Endothelial cell of umbilical vein (primary cell): Measurements from ENCODE around the gene SWT1. TPM values are rescaled to one million over a fixed set of nuclear protein-coding genes. Genes with fewer than 3 reads are reported as not detected.
A peak's percentile ranks its signal among the peaks of the same experiment; 100 is the strongest.

Source experiments
- BruUV-seq: library from RNA; stranded (reverse); fragments of 400-500 nt; replicated peaks from 2 replicates; lab custom pipeline; 2021; lab: Mats Ljungman, UMichigan
- CTCF ChIA-PET: fragments of 300-600, 350-600 bp; sonication (Branson Sonifier 250); formaldehyde crosslinking; loops from one replicate; lab custom pipeline; 2021; ENCODE audit warnings: antibody characterized with exemption, inconsistent platforms; lab: Charles Lee
- POLR2A ChIA-PET: fragments of 300-600, 350-600 bp; sonication (Branson Sonifier 250); formaldehyde crosslinking; loops from one replicate; lab custom pipeline; 2021; ENCODE audit warnings: antibody characterized with exemption, inconsistent platforms; lab: Charles Lee
- DNase-seq: peaks from one replicate; pipeline ENCODE4 v3.0.0-alpha.2; 2011; ENCODE audit warnings: low read depth, low spot score
- FAIRE-seq: peaks from 2 replicates; lab custom pipeline; 2011; peaks lifted over from hg19 to GRCh38; lab: Jason Lieb, UNC
- H2AFZ ChIP-seq: 2 replicates; pipeline ENCODE4 v1.6.0; 2012; ENCODE audit warnings: low read depth, low read length, control low read depth, inconsistent platforms
- H3K27ac ChIP-seq: 2 replicates; pipeline ENCODE4 v1.5.1; 2011; ENCODE audit warnings: low read depth, mild to moderate bottlenecking, control low read depth, low read length, moderate library complexity; ENCODE audit not compliant: insufficient read depth
- H3K27me3 ChIP-seq, 2 experiments: 2 replicates each; pipeline versions ENCODE4 v1.6.0 to v1.6.1; 2011; ENCODE audit warnings: low read length in 2 of 2, mixed read lengths in 1 of 2; ENCODE audit not compliant: control insufficient read depth in 2 of 2, insufficient read depth in 2 of 2
- H3K36me3 ChIP-seq, 2 experiments: 2 replicates in 1 of 2; 3 replicates in 1 of 2; pipeline ENCODE4 v1.5.1; 2011; ENCODE audit warnings: low read length in 2 of 2, mild to moderate bottlenecking in 1 of 2, moderate library complexity in 1 of 2; ENCODE audit not compliant: control insufficient read depth in 2 of 2, insufficient read depth in 2 of 2; ENCODE audit errors: extremely low read depth in 1 of 2
- H3K4me1 ChIP-seq: 3 replicates; pipeline ENCODE4 v1.5.1; 2011; ENCODE audit warnings: mild to moderate bottlenecking, low read length; ENCODE audit not compliant: control insufficient read depth, insufficient read depth; ENCODE audit errors: extremely low read depth
- H3K4me2 ChIP-seq: 2 replicates; pipeline ENCODE4 v1.6.1; 2011; ENCODE audit warnings: low read length, control low read depth, mixed read lengths; ENCODE audit not compliant: insufficient read depth
- H3K4me3 ChIP-seq, 3 experiments: fragments of 200-600 bp in 1 of 3; sonication (generic), shearing (Covaris generic) in 1 of 3; replicated peaks in 1 of 3; 2 replicates each; pipeline ENCODE4 v1.5.1; 2011 to 2016; ENCODE audit warnings: control low read depth in 3 of 3, low read length in 3 of 3, mild to moderate bottlenecking in 2 of 3, inconsistent platforms in 1 of 3, low read depth in 1 of 3, moderate library complexity in 1 of 3; ENCODE audit not compliant: insufficient read depth in 1 of 3
- H3K79me2 ChIP-seq: 2 replicates; pipeline ENCODE4 v1.6.0; 2012; ENCODE audit warnings: low read length, inconsistent platforms; ENCODE audit not compliant: control insufficient read depth, insufficient read depth
- H3K9ac ChIP-seq: replicated peaks from 2 replicates; pipeline ENCODE3; 2011; ENCODE audit warnings: low read length, control low read depth; ENCODE audit not compliant: insufficient read depth; ENCODE audit errors: extremely low read depth
- H3K9me1 ChIP-seq: replicated peaks from 3 replicates; pipeline ENCODE4 v1.6.0; 2011; ENCODE audit warnings: mild to moderate bottlenecking, low read length; ENCODE audit not compliant: control insufficient read depth, insufficient read depth; ENCODE audit errors: extremely low read depth
- H3K9me3 ChIP-seq: replicated peaks from 2 replicates; pipeline ENCODE4 v1.5.1; 2012; ENCODE audit warnings: low read length, inconsistent platforms; ENCODE audit not compliant: control insufficient read depth, insufficient read depth
- H4K20me1 ChIP-seq: replicated peaks from 2 replicates; pipeline ENCODE3; 2011; ENCODE audit warnings: mild to moderate bottlenecking, low read length; ENCODE audit not compliant: control insufficient read depth, insufficient read depth; ENCODE audit errors: extremely low read depth
- CTCF ChIP-seq, 2 donors: IDR thresholded peaks; 1 replicate in 1 of 2; 2 replicates in 1 of 2; pipeline ENCODE4 v1.5.1; 2011; ENCODE audit warnings: low read length in 2 of 2, mild to moderate bottlenecking in 2 of 2, moderate library complexity in 2 of 2, control low read depth in 1 of 2, inconsistent platforms in 1 of 2, low read depth in 1 of 2; ENCODE audit not compliant: insufficient read depth in 1 of 2; ENCODE audit errors: extremely low read depth in 1 of 2
- EZH2 ChIP-seq: IDR thresholded peaks from 2 replicates; pipeline ENCODE4 v1.6.1; 2012; ENCODE audit warnings: borderline replicate concordance, low read depth, mild to moderate bottlenecking, moderate library complexity, low read length, inconsistent platforms; ENCODE audit not compliant: severe bottlenecking
- FOS ChIP-seq: IDR thresholded peaks from 2 replicates; pipeline ENCODE4 v1.6.1; 2011; ENCODE audit warnings: mild to moderate bottlenecking, low read length, moderate library complexity, borderline replicate concordance; ENCODE audit not compliant: insufficient read depth
- GATA2 ChIP-seq: IDR thresholded peaks from 2 replicates; pipeline ENCODE4 v1.7.0; 2011; ENCODE audit warnings: low read depth, mild to moderate bottlenecking, moderate library complexity, mixed read lengths, low read length; ENCODE audit not compliant: insufficient read length, insufficient read depth
- JUN ChIP-seq: IDR thresholded peaks from 2 replicates; pipeline ENCODE4 v1.6.1; 2011; ENCODE audit warnings: borderline replicate concordance, low read depth; ENCODE audit not compliant: insufficient read length, insufficient read depth
- MAX ChIP-seq: IDR thresholded peaks from 2 replicates; pipeline ENCODE4 v1.6.1; 2011; ENCODE audit not compliant: insufficient read depth, insufficient read length
- MYC ChIP-seq: IDR thresholded peaks from one replicate; pipeline ENCODE4 v1.6.1; 2011; ENCODE audit warnings: mild to moderate bottlenecking, low read depth, low read length
- POLR2A ChIP-seq: IDR thresholded peaks from 2 replicates; pipeline ENCODE4 v1.6.1; 2012; ENCODE audit warnings: low read depth, mild to moderate bottlenecking, control low read depth, low read length
- POLR2AphosphoS5 ChIP-seq: IDR thresholded peaks from 2 replicates; pipeline ENCODE4 v1.6.1; 2012; ENCODE audit warnings: low read depth, mild to moderate bottlenecking, control low read depth, low read length, moderate library complexity; ENCODE audit not compliant: insufficient read depth
- dilution Hi-C: fragments of 300-500 bp; cut with MboI; formaldehyde crosslinking; loops from one replicate; pipeline ENCODE4 v1.15.0; 2019; ENCODE audit warnings: low sequenced_read_pairs; ENCODE audit not compliant: extremely low pct_ligation_motif_present
- intact Hi-C: fragments of 100-400 bp; cut with micrococcal nuclease; formaldehyde crosslinking; loops from one replicate; pipeline ENCODE4 v1.10.0; 2022
- polyA plus RNA-seq, 4 experiments: library from polyadenylated mRNA; depleted of rRNA in 3 of 4; stranded (reverse) in 3 of 4; unstranded in 1 of 4; fragments of >200 nt; gene quantifications; 2 replicates each; pipeline versions ENCODE4 v1.2.1 to v1.2.3, GENCODE V29; 2011 to 2012; ENCODE audit warnings: missing spikeins in 1 of 4
- total RNA-seq: library from RNA; stranded (reverse); gene quantifications from 2 replicates; pipeline ENCODE4 v1.2.3, GENCODE V29; 2021

Gene SWT1
- total and polyA plus RNA-seq, 2 donors (not counting 3 experiments of a cell fraction or from before 2014, with no cell fraction given): 1.0 to 4.3 TPM

- CTCF ChIA-PET: interaction anchor here (0.8 to 1.8 kb wide), 6 partner anchors 11 to 344 kb away, joined by 3 to 10 read pairs (median 4); no protein-coding TSS in a partner anchor
- Histone ChIP-seq H3K27me3 (no peaks in the 10 kb centered on the region), H3K36me3 (no peaks in the 10 kb centered on the region), H2AFZ (no peak overlapping the region), H3K4me2 (no peak overlapping the region), H3K9me3 (no peaks in the 10 kb centered on the region), H3K27ac (no peak overlapping the region), H3K9ac (no peak overlapping the region), H3K4me3 (no peak overlapping the region), H3K79me2 (no peaks in the 10 kb centered on the region), H3K9me1 (no peaks in the 10 kb centered on the region), H4K20me1 (no peaks in the 10 kb centered on the region), H3K4me1 (no peaks in the 10 kb centered on the region)
- POLR2A ChIA-PET: no interaction called here
- no TSS peak for BruUV-seq
- TF ChIP-seq JUN: no peak
- TF ChIP-seq GATA2: no peak
- no peak for TF ChIP-seq POLR2A
- FAIRE-seq (peak; percentile 26), DNase-seq (no peak)
- intact Hi-C loops (no loop called here), dilution Hi-C loops (no loop called here)
Observed at GRCh38 chr1:185337246-185337645, 180.3 kb downstream of the SWT1 start.

GRCh38 chr1:185338719-185339622 is 182.0 kb downstream of the SWT1 start:
- TF ChIP-seq POLR2AphosphoS5 (no peak), CTCF (IDR thresholded peaks at IDR 0.05; ENCODE audit: extremely low read depth in 1 of 2, insufficient read depth in 1 of 2, low read depth in 1 of 2, low read length in 2 of 2) (no peak), FOS (no peak), POLR2A (no peak), GATA2 (no peak), EZH2 (no peak), MAX (no peak), MYC (no peak), JUN (no peak)
- ChIA-PET CTCF (interaction anchor here (0.6 to 0.7 kb wide), 2 partner anchors 12 kb away, joined by 3 read pairs; no protein-coding TSS in a partner anchor), POLR2A (no interaction called here)
- Histone ChIP-seq H3K4me3 (no peak overlapping the region), H3K36me3 (no peaks in the 10 kb centered on the region), H3K9me1 (no peaks in the 10 kb centered on the region), H3K79me2 (no peaks in the 10 kb centered on the region), H3K27ac (no peak overlapping the region), H3K9ac (no peak overlapping the region), H3K9me3 (no peaks in the 10 kb centered on the region), H3K4me1 (no peaks in the 10 kb centered on the region), H4K20me1 (no peaks in the 10 kb centered on the region), H3K4me2 (no peak overlapping the region), H3K27me3 (no peaks in the 10 kb centered on the region), H2AFZ (peak overlapping the region; percentile 53)
- intact Hi-C loops: no loop called here
- no peak for DNase-seq
- BruUV-seq: no TSS peak
- dilution Hi-C loops: no loop called here
- FAIRE-seq: no peak
